ENCODE results near the gene PSAT1.

PSAT1 gene

DNA sequence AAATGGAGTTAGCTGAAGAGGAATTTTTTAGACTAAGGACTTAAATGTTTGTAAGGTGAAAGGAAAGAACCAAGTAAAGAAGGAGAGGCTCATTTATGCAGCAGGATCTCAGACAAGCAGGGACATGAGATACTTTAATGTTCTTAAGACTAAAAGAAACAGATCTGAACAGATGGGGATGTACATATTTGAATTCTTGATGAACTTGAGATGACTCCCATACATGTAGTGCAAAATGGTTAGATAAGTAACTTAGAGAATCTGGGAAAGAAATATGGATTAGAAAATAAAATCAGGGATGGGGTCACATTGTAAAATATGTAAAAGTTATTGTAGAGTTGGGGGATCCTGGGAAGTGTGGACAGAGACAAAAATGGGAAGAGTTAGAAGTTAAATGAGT, 27.1 kb upstream of the PSAT1 start:
- no peak overlapping the region for H3K18ac ChIP-seq (ENCODE audit: low read length)
- no peak overlapping the region for H2BK12ac ChIP-seq (ENCODE audit: low read length)
- no peak overlapping the region for H3K4me3 ChIP-seq (ENCODE audit: low read depth, low read length)
- H3K4me2 ChIP-seq (ENCODE audit: low read length) = no peak overlapping the region
- H3K4ac ChIP-seq (ENCODE audit: low read depth, low read length) = no peak overlapping the region
- H3K9ac ChIP-seq (ENCODE audit: low read length) = no peak overlapping the region
- H2BK5ac ChIP-seq (ENCODE audit: low read depth, low read length, poor library complexity) = no peak overlapping the region
- H2AK5ac ChIP-seq (ENCODE audit: low read length) = no peak overlapping the region
- H3K14ac ChIP-seq (ENCODE audit: low read length) = no peak overlapping the region
- H3K4me1 ChIP-seq (ENCODE audit: control insufficient read depth in 1 of 2, insufficient read depth in 2 of 2, low read length in 2 of 2) = peaks cover 0 to 2% of the 10 kb centered on the region in 2 experiments
- no peak overlapping the region for H4K8ac ChIP-seq (ENCODE audit: low read depth, low read length)
- no peak for DNase-seq
- no peaks in the 10 kb centered on the region for H3K79me1 ChIP-seq (ENCODE audit: low read length)
- no peaks in the 10 kb centered on the region for H3K79me2 ChIP-seq (ENCODE audit: control insufficient read depth, insufficient read depth, low read length, poor library complexity)
- no peaks in the 10 kb centered on the region for H3K9me3 ChIP-seq (ENCODE audit: insufficient read depth, low read depth, low read length)
- no peak overlapping the region for H4K91ac ChIP-seq (ENCODE audit: low read depth, low read length)
- H3K27me3 ChIP-seq (ENCODE audit: insufficient read depth, low read length) = no peaks in the 10 kb centered on the region
- no peak overlapping the region for H4K12ac ChIP-seq (ENCODE audit: low read depth, low read length)
- H3K27ac ChIP-seq (ENCODE audit: low read depth, low read length) = no peak overlapping the region
- H3K36me3 ChIP-seq (ENCODE audit: control insufficient read depth in 1 of 2, insufficient read depth in 2 of 2, low read length in 2 of 2) = peaks cover 6 to 8% of the 10 kb centered on the region in 2 experiments
- no peak overlapping the region for H2BK120ac ChIP-seq (ENCODE audit: insufficient read depth, low read length, poor library complexity)
- no peak overlapping the region for H2AFZ ChIP-seq (ENCODE audit: insufficient read depth, low read length, poor library complexity)
- H3K23ac ChIP-seq (ENCODE audit: low read length) = no peak overlapping the region

- Histone ChIP-seq H2AFZ (ENCODE audit: insufficient read depth, low read length, poor library complexity) (no peak overlapping the region), H3K36me3 (ENCODE audit: control insufficient read depth in 1 of 2, insufficient read depth in 2 of 2, low read length in 2 of 2) (peaks cover 3 to 4% of the 10 kb centered on the region in 2 experiments), H2BK12ac (ENCODE audit: low read length) (no peak overlapping the region), H3K14ac (ENCODE audit: low read length) (no peak overlapping the region), H2BK5ac (ENCODE audit: low read depth, low read length, poor library complexity) (no peak overlapping the region), H3K18ac (ENCODE audit: low read length) (no peak overlapping the region), H3K9me3 (ENCODE audit: insufficient read depth, low read depth, low read length) (no peaks in the 10 kb centered on the region), H4K91ac (ENCODE audit: low read depth, low read length) (no peak overlapping the region), H2AK5ac (ENCODE audit: low read length) (no peak overlapping the region), H3K9ac (ENCODE audit: low read length) (no peak overlapping the region), H3K79me2 (ENCODE audit: control insufficient read depth, insufficient read depth, low read length, poor library complexity) (no peaks in the 10 kb centered on the region), H4K8ac (ENCODE audit: low read depth, low read length) (no peak overlapping the region), H3K23ac (ENCODE audit: low read length) (no peak overlapping the region), H4K12ac (ENCODE audit: low read depth, low read length) (no peak overlapping the region), H3K27ac (ENCODE audit: low read depth, low read length) (no peak overlapping the region), H3K4me2 (ENCODE audit: low read length) (no peak overlapping the region), H3K79me1 (ENCODE audit: low read length) (no peaks in the 10 kb centered on the region), H3K4me3 (ENCODE audit: low read depth, low read length) (no peak overlapping the region), H2BK120ac (ENCODE audit: insufficient read depth, low read length, poor library complexity) (no peak overlapping the region), H3K4me1 (ENCODE audit: control insufficient read depth in 1 of 2, insufficient read depth in 2 of 2, low read length in 2 of 2) (peaks cover 0 to 2% of the 10 kb centered on the region in 2 experiments), H3K4ac (ENCODE audit: low read depth, low read length) (no peak overlapping the region), H3K27me3 (ENCODE audit: insufficient read depth, low read length) (no peaks in the 10 kb centered on the region)
- DNase-seq = no peak
Measured at GRCh38 chr9:78272307-78272706, 24.6 kb upstream of the PSAT1 start.

DNA sequence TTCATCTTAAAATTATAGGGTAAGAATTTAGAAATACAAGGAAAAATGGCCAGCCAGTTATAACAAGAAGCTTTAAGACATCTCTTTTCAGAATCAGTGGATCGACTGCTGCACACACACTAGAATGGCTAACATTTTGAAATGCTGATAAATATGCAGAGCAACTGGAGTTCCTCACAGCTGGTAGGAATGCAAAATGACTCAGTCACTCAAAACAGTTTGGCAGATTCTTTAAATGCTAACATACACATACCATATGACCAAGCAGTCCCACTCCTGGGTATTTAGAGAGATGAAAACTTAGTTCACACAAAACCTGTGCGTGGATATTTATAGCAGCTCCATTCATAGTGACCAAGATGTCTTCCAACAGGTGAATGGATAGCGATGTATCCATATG, 23.2 kb upstream of the PSAT1 start:
- Histone ChIP-seq H3K4me2 (ENCODE audit: low read length) (no peak overlapping the region), H2BK120ac (ENCODE audit: insufficient read depth, low read length, poor library complexity) (no peak overlapping the region), H3K36me3 (ENCODE audit: control insufficient read depth in 1 of 2, insufficient read depth in 2 of 2, low read length in 2 of 2) (peaks cover under 1 to 2% of the 10 kb centered on the region in 2 experiments), H4K91ac (ENCODE audit: low read depth, low read length) (no peak overlapping the region), H3K27ac (ENCODE audit: low read depth, low read length) (no peak overlapping the region), H3K79me1 (ENCODE audit: low read length) (no peaks in the 10 kb centered on the region), H4K12ac (ENCODE audit: low read depth, low read length) (no peak overlapping the region), H4K8ac (ENCODE audit: low read depth, low read length) (no peak overlapping the region), H3K79me2 (ENCODE audit: control insufficient read depth, insufficient read depth, low read length, poor library complexity) (no peaks in the 10 kb centered on the region), H3K4ac (ENCODE audit: low read depth, low read length) (no peak overlapping the region), H3K18ac (ENCODE audit: low read length) (no peak overlapping the region), H3K27me3 (ENCODE audit: insufficient read depth, low read length) (no peaks in the 10 kb centered on the region), H3K9ac (ENCODE audit: low read length) (no peak overlapping the region), H3K4me3 (ENCODE audit: low read depth, low read length) (no peak overlapping the region), H2BK5ac (ENCODE audit: low read depth, low read length, poor library complexity) (no peak overlapping the region), H3K14ac (ENCODE audit: low read length) (no peak overlapping the region), H2AK5ac (ENCODE audit: low read length) (no peak overlapping the region), H3K23ac (ENCODE audit: low read length) (no peak overlapping the region), H2BK12ac (ENCODE audit: low read length) (no peak overlapping the region), H3K4me1 (ENCODE audit: control insufficient read depth in 1 of 2, insufficient read depth in 2 of 2, low read length in 2 of 2) (peaks cover 0 to 2% of the 10 kb centered on the region in 2 experiments), H3K9me3 (ENCODE audit: insufficient read depth, low read depth, low read length) (no peaks in the 10 kb centered on the region), H2AFZ (ENCODE audit: insufficient read depth, low read length, poor library complexity) (no peak overlapping the region)
- WGBS (ENCODE audit: extremely low coverage, insufficient coverage, insufficient read length) = no CpG with 5 or more reads among the region's 3 CpGs
- DNase-seq = peak; percentile 42 to 83

GRCh38 chr9:78278177-78278777, 18.6 kb upstream of the PSAT1 start:
- Histone ChIP-seq H3K4ac (ENCODE audit: low read depth, low read length) (no peak overlapping the region), H3K27ac (ENCODE audit: low read depth, low read length) (no peak overlapping the region), H3K14ac (ENCODE audit: low read length) (no peak overlapping the region), H3K36me3 (ENCODE audit: control insufficient read depth in 1 of 2, insufficient read depth in 2 of 2, low read length in 2 of 2) (no peaks in the 10 kb centered on the region), H3K9me3 (ENCODE audit: insufficient read depth, low read depth, low read length) (no peaks in the 10 kb centered on the region), H4K8ac (ENCODE audit: low read depth, low read length) (no peak overlapping the region), H2BK12ac (ENCODE audit: low read length) (no peak overlapping the region), H4K12ac (ENCODE audit: low read depth, low read length) (no peak overlapping the region), H2BK120ac (ENCODE audit: insufficient read depth, low read length, poor library complexity) (no peak overlapping the region), H3K27me3 (ENCODE audit: insufficient read depth, low read length) (no peaks in the 10 kb centered on the region), H3K79me1 (ENCODE audit: low read length) (no peaks in the 10 kb centered on the region), H3K4me1 (ENCODE audit: control insufficient read depth in 1 of 2, insufficient read depth in 2 of 2, low read length in 2 of 2) (peaks cover 0 to 2% of the 10 kb centered on the region in 2 experiments), H2AK5ac (ENCODE audit: low read length) (no peak overlapping the region), H3K4me2 (ENCODE audit: low read length) (no peak overlapping the region), H2AFZ (ENCODE audit: insufficient read depth, low read length, poor library complexity) (no peak overlapping the region), H3K23ac (ENCODE audit: low read length) (no peak overlapping the region), H2BK5ac (ENCODE audit: low read depth, low read length, poor library complexity) (no peak overlapping the region), H3K9ac (ENCODE audit: low read length) (no peak overlapping the region), H3K79me2 (ENCODE audit: control insufficient read depth, insufficient read depth, low read length, poor library complexity) (no peaks in the 10 kb centered on the region), H4K91ac (ENCODE audit: low read depth, low read length) (no peak overlapping the region), H3K18ac (ENCODE audit: low read length) (no peak overlapping the region), H3K4me3 (ENCODE audit: low read depth, low read length) (no peak overlapping the region)
- DNase-seq = peak in 1 of 2 donors; percentile 17
- WGBS (ENCODE audit: extremely low coverage, insufficient coverage, insufficient read length) = no CpG with 5 or more reads among the region's 5 CpGs
